Hindlimb muscle (tissue), 1 donor: ENCODE data around the gene TPST1. TPM values are rescaled to one million over a fixed set of nuclear protein-coding genes. Genes with fewer than 3 reads are reported as not detected.
"Not testable (repeated sequence)": the region's sequence is repeated elsewhere in the genome, so short reads cannot be mapped to it uniquely, and the experiment has no call there.

Experiments
- DNase-seq: peaks from one replicate; pipeline ENCODE4 v3.0.0-alpha.2; 2013
- polyA plus RNA-seq: library from polyadenylated mRNA; unstranded; fragments of 120-200 nt; gene quantifications from one replicate; pipeline ENCODE4 v1.2.1, GENCODE V29; 2013; ENCODE audit not compliant: insufficient read length

The TPST1 gene
- polyA plus RNA-seq, 1 donor: 13.7 TPM

GRCh38 chr7:66339141-66339540 lies 134.0 kb downstream of the TPST1 start:
- no peak for DNase-seq

DNA sequence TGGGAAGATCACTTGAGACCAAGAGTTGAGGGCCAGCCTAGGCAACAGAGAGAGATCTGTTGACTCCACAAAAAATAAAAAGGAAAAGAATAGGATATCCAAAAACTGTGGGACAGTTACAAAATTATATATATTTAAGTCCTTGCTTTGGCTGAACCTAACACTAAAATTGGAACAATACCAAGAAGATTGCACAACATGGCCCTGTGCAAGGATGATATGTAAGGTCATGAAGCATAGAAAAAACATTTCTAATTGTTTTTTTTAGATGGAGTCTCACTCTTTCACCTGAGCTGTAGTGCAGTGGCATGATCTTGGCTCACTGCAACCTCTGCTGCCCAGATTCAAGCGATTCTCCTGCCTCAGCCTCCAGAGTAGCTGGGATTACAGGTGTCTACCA lies 139.0 kb downstream of the TPST1 start:
- no peak for DNase-seq

- no peak for DNase-seq
These were observed 143.4 kb downstream of the TPST1 start for GRCh38 chr7:66348531-66348930.

GRCh38 chr7:66348959-66349358 lies 143.8 kb downstream of the TPST1 start:
- no peak for DNase-seq

- DNase-seq: no peak
These were observed 146.9 kb downstream of the TPST1 start for GRCh38 chr7:66352071-66352470.

DNA sequence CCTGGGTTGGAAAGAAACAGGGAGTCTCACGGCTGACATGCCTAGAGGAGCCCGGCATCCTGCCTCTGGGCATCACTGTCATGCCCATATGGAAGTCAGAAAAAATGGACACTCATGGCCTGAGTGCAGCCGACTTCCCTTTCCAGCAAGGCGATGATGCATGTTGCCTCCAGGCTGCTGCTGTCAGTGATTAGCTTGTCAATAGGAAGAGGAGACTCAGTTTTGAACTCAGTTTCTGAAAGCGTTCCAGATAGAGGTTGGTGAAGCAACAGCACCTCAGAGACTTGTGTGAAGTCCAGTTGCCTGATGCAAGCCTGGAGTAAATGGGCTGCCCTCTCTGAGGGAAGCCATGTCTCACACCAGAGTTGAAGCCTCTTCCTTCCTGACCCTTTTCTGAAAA lies 148.4 kb downstream of the TPST1 start:
- no peak for DNase-seq

- DNase-seq: no peak
These were observed 150.6 kb downstream of the TPST1 start for GRCh38 chr7:66355756-66356155.

- no peak for DNase-seq
These were observed 151.2 kb downstream of the TPST1 start for GRCh38 chr7:66356277-66356721.

DNA sequence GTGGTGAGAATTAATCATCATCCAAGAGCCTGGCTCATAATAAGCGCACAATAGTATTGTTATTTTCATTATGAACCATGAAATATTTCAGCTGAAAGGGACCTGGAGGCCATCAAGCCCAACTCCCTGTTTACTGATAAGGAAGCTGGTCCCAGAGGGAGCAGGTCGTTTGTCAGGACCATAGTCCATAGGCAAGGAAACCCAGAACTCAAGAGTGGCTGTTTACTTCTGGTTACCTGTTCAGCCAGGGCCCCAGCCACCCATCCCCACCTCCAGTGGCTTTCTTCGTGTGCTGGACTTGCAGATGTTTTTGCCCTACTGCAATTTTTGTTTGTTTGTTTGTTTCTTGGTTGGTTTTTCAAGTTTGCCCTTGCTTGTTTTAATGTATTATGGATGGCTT lies 152.0 kb downstream of the TPST1 start:
- no peak for DNase-seq

GRCh38 chr7:66359656-66360211 lies 154.6 kb downstream of the TPST1 start:
- DNase-seq: peak; percentile 48

- no peak for DNase-seq
These were observed 157.0 kb downstream of the TPST1 start for GRCh38 chr7:66362136-66362535.

DNA sequence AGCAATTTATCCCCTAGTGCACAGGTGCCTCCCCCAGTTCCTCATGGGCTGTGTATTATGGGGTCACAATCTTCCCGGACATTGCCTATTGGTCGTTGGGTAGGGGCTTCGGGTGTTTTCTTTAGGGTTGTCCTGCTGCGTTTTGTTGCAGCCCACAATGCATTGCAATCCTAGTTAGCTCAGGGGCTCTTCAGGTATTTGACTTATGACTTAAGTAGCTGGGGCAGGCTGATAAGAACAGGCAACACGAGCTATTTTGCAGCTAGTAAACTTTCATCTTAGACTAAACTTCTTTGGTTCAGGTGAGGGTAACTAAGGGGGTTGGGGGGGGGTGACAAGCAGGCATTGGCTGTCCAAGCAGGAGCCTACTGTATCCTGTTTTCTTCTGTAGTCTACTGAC lies 158.5 kb downstream of the TPST1 start:
- DNase-seq: no peak

DNA sequence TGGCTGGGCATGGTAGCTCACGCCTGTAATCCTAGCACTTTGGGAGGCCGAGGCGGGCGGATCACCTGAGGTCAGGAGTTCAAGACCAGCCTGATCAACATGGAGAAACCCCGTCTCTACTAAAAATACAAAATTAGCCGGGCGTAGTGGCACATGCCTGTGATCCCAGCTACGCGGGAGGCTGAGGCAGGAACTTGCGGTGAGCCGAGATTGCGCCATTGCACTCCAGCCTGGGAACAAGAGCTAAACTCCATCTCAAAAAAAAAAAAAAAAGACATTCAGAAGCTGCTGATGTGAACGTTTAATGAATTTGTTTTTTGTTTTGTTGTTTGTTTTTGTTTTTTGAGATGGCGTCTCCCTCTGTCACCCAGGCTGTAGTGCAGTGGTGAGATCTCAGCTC lies 159.9 kb downstream of the TPST1 start:
- DNase-seq: not testable (repeated sequence)

DNA sequence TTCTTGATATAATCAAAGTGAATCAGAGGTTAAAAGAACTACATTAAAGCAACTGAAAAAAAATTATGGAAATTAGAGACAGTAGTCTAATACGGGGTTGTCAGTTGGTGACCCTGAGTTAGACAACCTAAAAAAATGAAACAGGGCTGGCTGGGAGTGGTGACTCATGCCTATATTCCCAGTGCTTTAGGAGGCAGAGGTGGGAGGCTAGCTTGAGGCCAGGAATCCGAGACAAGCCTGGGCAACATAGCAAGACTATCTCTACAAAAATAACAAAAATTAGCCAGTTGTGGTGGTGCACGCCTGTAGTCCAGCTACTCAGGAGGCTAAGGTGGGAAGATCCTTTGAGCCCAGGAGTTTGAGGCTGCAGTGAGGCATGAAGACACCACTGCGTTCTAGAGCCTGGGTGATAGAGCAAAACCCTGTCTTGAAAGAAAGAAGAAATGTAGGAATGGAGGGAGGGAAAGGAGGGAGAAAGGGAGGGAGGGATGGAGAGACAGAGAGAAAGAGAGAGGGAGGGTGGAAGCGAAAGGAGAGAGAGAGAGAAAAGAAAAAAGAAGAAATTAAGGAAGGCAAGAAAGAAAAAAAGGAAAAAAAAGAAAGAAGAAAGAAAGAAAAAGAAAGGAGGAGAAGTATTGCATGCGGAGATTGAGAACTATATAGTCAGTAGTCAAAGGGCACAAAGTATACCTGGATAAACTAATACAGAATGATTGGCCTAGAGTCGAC lies 166.1 kb downstream of the TPST1 start:
- DNase-seq: no peak

DNA sequence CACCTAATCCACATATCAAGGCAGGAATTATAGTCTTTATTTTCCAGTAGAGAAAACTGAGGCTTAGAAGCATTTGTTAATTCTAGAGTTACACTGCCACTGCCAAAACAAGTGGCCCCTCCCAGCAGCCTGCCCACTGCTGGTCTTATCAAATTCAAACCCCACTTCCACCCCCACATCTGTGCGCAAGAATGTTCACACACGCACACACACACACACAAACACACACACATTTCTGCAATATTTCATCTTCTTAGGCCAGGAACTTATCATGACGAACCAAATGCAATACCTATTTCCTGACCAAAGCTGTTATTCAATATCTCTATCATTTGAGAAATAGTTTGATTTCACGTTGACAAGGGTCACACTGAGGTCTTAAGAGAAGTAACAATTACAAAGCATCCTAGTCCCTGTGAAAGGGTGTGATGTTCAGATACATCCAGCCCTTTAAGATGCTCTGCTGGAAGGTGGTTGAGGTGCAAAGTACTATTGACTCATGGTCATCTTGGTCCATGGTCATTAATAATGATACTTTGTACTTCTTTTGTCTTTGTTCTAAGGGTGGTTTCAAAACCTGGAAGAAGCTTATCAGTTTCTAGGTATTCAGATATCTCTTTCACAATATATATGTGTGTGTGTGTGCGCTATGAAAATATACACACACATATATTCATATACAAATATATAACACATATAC lies 169.2 kb downstream of the TPST1 start:
- DNase-seq: not testable (repeated sequence)

DNA sequence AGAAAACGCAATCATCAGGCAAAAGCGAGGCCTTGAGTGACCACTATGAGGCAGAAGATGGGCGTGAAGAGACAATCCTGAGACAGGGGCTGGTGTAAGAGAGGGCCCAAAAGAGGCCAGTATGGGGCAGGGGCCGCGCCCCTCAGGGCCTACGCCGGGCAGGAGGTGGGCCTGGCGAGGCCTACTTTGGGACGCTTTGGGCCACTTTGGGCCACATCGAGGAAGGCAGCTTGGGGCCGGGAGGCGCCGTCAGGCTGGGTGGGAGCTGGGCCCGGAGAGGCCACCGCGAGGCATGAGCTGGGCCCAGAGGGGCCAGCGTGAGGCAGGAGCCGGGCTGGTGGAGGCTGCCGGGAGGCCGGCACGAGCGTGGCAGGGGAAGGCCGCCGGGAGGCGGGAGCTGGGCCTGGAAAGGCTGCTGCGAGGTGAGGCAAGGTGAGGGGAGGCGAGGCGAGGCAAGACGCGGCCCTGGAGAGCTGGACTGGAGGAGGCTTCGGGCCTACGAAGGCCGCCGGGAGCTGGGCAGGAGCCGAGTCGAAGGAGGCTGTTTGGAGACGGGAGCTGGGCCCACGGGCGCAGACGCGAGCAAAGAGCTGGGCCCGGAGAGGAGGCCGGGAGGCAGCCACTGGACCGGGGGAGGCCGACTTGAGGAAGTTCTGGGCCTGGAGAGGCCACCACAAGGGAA lies 171.3 kb downstream of the TPST1 start:
- no peak for DNase-seq

- no peak for DNase-seq
These were observed 171.9 kb downstream of the TPST1 start for GRCh38 chr7:66377045-66377444.

DNA sequence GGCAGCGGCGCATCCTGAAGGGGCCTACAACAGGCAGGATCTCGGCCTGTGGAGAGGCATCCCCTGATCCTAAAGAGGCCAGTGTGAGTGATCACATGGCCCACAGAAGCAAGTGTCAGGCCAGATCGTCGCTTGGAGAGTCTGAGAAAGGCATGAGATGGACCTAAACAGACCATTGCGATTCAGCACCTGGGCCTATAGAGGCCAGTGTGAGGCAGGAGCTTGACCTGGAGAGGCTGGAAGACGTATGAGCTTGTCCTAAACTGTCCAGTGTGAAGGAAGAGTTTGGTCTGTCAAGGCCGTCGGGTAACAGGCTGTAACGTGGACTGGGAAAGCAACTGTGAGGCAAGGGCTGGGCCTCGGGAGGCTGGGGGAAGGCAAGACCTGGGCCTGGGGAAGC lies 172.6 kb downstream of the TPST1 start:
- DNase-seq: no peak

GRCh38 chr7:66379542-66380160 lies 174.5 kb downstream of the TPST1 start:
- no peak for DNase-seq

DNA sequence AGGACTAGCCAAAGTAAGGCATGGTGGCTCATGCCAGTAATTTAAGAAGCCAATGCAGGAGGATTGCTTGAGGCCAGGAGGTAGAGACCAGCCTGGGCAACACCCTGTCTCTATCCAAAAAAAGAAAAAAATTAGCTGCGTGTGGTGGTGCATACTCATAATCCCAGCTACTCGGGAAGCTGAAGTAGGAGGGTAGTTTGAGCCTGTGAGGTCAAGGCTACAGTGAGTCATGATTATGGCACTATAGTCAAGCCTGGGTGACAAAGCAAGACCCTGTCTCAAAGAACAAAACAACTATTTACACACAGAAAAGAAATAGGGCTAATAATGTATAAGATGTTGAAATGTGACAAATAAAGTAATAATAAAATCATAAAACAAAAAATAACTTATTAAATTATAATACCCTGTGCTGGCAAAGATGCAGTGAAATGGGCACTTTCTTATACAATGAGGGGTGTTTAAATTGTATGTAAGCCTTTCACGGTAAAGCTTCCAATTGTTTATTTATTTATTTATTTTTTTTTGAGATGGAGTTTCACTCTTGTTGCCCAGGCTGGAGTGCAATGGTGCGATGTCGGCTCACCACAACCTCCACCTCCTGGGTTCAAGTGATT lies 175.2 kb downstream of the TPST1 start:
- DNase-seq: no peak

DNA sequence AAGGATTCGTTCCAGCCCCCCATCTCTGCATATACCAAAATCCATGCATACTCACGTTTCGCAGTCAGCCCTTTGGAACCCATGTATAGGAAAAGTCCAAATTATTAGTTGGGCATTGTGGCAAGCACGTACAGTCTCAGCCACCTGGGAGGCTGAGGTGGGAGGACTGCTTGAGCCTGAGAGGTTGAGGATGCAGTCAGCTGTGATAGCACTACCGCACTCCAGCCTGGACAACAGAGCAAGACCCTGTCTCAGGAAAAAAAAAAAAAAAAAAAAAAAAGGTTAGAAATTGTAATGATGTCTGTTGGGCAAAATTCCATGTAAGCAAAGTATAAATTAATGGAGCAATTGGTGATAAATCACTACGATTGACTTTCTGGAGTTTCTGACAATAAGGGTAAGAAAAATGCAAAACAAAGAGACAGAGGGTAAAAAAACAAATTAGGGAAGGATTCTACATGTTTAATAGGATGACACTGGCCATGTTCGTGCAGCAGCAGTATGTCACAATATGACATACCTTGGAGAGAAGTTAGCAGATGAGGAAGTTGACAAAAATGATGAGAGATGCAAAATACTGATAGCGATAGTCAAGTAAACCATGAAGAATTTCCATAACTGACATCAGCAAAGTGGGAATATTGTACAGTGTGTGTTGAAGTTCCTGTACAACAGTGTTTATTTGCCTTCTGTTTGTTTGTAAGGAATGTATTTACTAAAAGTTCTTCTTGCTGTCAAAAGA lies 177.2 kb downstream of the TPST1 start:
- not testable (repeated sequence) for DNase-seq
